GM19099 (cell line): ENCODE results near the gene SURF4.

Source experiments
- POLR2A ChIP-seq: IDR thresholded peaks from 3 replicates; pipeline ENCODE4 v1.6.1; 2011; ENCODE audit warnings: low read depth; ENCODE audit not compliant: insufficient read length; ENCODE audit errors: extremely low read depth

Gene SURF4

GRCh38 chr9:133367221-133367620 is 8.6 kb downstream of the SURF4 start:
- no peak for TF ChIP-seq POLR2A

- no peak for TF ChIP-seq POLR2A
Observed at GRCh38 chr9:133366435-133366834, 9.4 kb downstream of the SURF4 start.

GRCh38 chr9:133362359-133363044 is 13.4 kb downstream of the SURF4 start:
- TF ChIP-seq POLR2A, result no peak

DNA sequence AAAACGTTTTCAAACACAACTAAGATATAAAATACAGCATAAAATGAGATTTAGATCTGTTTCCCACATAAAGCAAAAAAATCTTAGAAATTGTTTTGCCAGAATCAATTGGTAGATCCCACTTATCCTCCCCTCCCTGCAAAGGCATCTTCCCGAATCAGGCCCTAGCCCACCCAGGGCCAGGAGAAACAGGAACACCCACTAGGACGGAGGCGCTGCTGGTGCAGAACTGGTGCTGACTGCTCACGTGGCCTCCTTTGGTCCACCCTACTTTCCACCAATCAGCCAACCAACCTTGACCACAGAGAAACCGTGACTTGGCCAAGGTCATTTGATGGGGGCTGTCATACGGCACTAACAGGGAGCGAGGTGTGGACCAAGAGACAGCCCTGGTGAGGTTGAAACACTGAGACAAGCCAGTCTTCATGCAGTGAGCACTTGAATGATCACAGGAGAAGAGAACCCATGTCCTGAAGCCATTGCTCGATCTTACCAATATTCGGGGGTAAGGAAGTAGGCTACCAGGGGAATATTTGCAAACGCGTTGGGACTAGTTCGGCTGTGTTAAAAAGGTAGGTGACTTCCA is 14.3 kb downstream of the SURF4 start:
- TF ChIP-seq POLR2A, result no peak

DNA sequence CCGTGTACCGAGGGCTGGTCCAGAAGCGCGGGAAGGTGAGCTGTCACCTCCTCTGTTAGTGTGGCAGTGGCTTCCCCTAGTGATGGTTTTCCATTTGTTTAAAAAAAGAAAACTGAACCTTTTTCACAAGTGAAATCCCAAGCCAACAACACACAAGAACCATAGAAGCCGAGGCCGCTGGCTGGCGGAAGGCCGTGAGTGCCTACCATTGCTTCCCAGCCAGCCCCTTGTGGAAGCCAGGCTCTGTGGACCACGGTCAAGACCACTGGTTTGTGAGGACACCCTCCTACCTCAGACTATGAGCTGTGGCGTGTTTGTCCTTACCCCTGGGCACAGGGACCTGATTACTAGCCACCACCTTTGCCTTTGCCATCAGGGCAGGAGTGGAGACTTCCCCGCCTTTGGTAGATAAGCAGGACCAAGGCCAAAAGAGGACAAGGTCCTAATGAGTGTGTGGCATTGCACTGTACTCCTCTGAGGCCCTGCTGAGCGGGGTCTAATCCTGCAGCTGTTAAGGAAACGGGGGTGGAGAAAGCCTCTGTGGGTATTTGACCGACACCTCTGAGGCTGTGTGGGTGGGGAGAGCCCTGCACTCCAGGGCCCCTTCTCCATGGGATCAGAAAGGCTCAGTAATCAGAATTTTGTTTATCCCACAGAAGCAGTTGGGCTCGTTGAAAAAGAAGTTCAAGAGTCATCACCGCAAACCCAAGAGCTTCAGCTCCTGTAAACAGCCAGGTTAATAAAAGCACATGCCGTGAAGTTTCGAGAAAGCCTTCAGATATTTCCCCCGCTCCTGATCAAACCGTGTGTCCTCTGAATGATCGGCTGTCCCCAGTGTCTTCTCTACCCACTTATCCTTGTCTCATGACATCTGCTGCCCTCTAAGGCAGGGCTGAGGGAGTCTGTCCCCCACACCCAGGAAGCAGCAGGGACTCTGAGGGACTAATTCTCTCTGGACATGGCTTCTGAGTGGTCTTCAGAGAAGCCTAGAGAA is 15.2 kb downstream of the SURF4 start:
- no peak for TF ChIP-seq POLR2A

GRCh38 chr9:133359399-133360175 is 16.3 kb downstream of the SURF4 start:
- no peak for TF ChIP-seq POLR2A

GRCh38 chr9:133357656-133358055 is 18.2 kb downstream of the SURF4 start:
- no peak for TF ChIP-seq POLR2A

DNA sequence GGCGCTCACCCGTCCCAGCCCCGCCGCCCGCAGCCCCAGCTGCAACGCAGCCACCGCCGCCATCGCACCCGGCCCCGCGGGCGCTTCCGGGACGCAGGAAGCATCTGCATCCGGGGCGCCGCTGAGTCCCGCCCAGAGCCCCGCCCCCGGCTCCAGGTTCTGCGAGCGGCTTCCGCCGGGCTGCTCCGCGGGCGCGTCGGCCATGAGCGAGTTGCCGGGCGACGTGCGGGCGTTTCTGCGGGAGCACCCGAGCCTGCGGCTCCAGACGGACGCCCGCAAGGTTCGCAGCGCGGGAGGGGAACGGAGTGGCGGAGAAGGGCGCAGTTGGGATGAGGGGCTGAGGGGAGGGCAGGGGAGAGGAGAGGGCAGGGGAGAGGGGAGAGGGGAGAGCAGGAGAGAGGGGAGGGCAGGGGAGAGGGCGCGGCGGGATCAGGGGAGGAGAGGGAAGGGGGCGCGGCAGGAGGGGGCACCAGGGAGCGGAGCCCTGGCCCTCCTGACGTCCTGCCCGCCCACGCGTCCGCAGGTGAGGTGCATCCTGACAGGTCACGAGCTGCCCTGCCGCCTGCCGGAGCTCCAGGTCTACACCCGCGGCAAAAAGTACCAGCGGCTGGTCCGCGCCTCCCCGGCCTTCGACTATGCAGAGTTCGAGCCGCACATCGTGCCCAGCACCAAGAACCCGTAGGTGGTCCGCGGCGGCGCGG is 19.3 kb downstream of the SURF4 start, which contains the start of the genes SURF1 and SURF2:
SURF1 (minus strand) TSS at position 97 of the 701 bp plus-strand sequence; CDS start at position 63, 34 bp downstream.
SURF2 (plus strand) TSS at position 160 of the 701 bp plus-strand sequence; CDS start at position 203, 43 bp downstream.
- peak; percentile 90 for TF ChIP-seq POLR2A

- no peak for TF ChIP-seq POLR2A
Observed at GRCh38 chr9:133355881-133356357, 19.9 kb downstream of the SURF4 start.

- TF ChIP-seq POLR2A, result no peak
Observed at GRCh38 chr9:133354766-133355165, 21.1 kb downstream of the SURF4 start.

DNA sequence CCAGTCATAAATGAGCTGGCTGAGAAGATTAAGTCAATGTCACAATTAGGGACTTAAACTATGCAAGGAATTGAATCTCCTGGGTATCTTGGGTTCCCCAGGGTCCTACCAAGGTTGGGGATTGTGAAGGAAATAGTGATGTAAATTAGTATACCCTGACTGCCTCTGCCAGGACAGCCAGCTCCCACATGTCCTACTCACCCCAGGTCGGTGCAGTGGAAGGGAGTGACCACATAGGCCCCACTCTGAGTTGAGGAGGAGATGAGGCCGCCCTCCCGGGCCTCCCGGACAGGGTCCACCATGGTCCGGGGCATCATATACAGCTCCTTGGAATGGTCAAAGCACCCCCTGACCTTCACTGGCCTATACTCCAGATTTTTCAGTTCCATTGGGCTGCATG is 22.3 kb downstream of the SURF4 start:
- peak; percentile 39 for TF ChIP-seq POLR2A

DNA sequence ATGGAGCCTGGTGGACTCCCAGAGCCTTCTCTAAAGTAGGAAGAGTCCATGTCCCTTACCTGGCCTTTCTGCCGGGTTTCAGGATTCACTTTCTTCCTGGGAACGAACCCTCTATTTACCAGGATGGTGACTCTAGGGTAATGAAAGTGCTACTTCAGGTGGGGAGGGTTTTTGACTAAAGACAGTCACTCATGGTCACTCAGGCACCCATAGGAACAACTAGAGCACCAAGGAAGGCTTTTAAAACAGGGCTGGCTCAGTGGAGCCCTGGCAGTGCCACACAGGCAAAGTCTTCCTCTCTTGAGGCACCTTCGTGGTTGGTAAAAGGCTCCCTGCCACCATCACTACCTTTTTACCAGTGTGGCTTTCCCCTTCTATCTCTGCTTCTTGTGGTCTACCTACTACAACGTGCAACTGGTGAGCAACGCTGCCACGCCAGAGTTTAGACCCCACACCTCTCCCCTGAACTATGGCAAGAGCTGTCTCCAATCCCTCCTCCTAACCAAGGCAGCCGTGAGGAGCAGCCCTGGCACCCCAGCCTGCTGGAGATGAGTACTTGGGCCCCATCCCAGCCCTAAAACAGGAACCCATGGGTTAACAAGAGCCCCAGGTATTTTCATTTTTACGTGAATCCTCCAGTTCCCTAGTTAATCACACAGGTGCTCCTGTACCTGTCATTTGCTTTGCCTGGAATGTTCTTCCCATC is 23.1 kb downstream of the SURF4 start:
- no peak for TF ChIP-seq POLR2A
